IPS-11a (cell line): ENCODE data around the gene MUC5B.
"Not testable (repeated sequence)": the region's sequence is repeated elsewhere in the genome, so short reads cannot be mapped to it uniquely, and the experiment has no call there.

Source experiments
- H3K4me3 ChIP-seq: one replicate; pipeline ENCODE4 v1.5.1; 2013; ENCODE audit warnings: low read depth, low read length, control low read depth

MUC5B gene

GRCh38 chr11:1231396-1232020 lies 8.6 kb downstream of the MUC5B start:
- no peak overlapping the region for H3K4me3 ChIP-seq

GRCh38 chr11:1232021-1232882 lies 9.4 kb downstream of the MUC5B start:
- H3K4me3 ChIP-seq, result no peak overlapping the region

GRCh38 chr11:1232883-1233321 lies 10.0 kb downstream of the MUC5B start:
- no peak overlapping the region for H3K4me3 ChIP-seq

GRCh38 chr11:1233351-1234053 lies 10.6 kb downstream of the MUC5B start:
- no peak overlapping the region for H3K4me3 ChIP-seq

- H3K4me3 ChIP-seq, result no peak overlapping the region
These were observed 11.3 kb downstream of the MUC5B start for GRCh38 chr11:1234054-1234720.

- H3K4me3 ChIP-seq, result no peak overlapping the region
These were observed 12.0 kb downstream of the MUC5B start for GRCh38 chr11:1234771-1235305.

- H3K4me3 ChIP-seq, result no peak overlapping the region
These were observed 12.5 kb downstream of the MUC5B start for GRCh38 chr11:1235306-1235900.

GRCh38 chr11:1235901-1236315 lies 13.0 kb downstream of the MUC5B start:
- H3K4me3 ChIP-seq, result no peak overlapping the region

GRCh38 chr11:1236316-1237127 lies 13.7 kb downstream of the MUC5B start:
- no peak overlapping the region for H3K4me3 ChIP-seq

- no peak overlapping the region for H3K4me3 ChIP-seq
These were observed 14.3 kb downstream of the MUC5B start for GRCh38 chr11:1237128-1237580.

- no peak overlapping the region for H3K4me3 ChIP-seq
These were observed 15.0 kb downstream of the MUC5B start for GRCh38 chr11:1237851-1238250.

GRCh38 chr11:1238767-1239595 lies 16.1 kb downstream of the MUC5B start:
- no peak overlapping the region for H3K4me3 ChIP-seq

GRCh38 chr11:1239596-1240205 lies 16.8 kb downstream of the MUC5B start:
- H3K4me3 ChIP-seq, result no peak overlapping the region

- no peak overlapping the region for H3K4me3 ChIP-seq
These were observed 17.9 kb downstream of the MUC5B start for GRCh38 chr11:1240771-1241170.

- H3K4me3 ChIP-seq, result no peak overlapping the region
These were observed 18.8 kb downstream of the MUC5B start for GRCh38 chr11:1241706-1242105.

- no peak overlapping the region for H3K4me3 ChIP-seq
These were observed 19.4 kb downstream of the MUC5B start for GRCh38 chr11:1242289-1242688.

GRCh38 chr11:1242751-1243150 lies 19.9 kb downstream of the MUC5B start:
- not testable (repeated sequence) for H3K4me3 ChIP-seq

GRCh38 chr11:1243521-1243920 lies 20.7 kb downstream of the MUC5B start:
- H3K4me3 ChIP-seq, result not testable (repeated sequence)
